HepG2 (cell line): ENCODE results near the gene GUSB. TPM values are rescaled to one million over a fixed set of nuclear protein-coding genes. Genes with fewer than 3 reads are reported as not detected.

Experiments used
- BCLAF1 ChIP-seq: fragments of 450-650 bp; IDR thresholded peaks from 2 replicates; pipeline ENCODE4 v1.6.1; 2017; ENCODE audit warnings: mild to moderate bottlenecking
- GABPA ChIP-seq, 2 experiments: IDR thresholded peaks; 2 replicates each; pipeline ENCODE4 v1.6.1; 2011 to 2016; ENCODE audit warnings: low read depth in 2 of 2, low read length in 1 of 2, missing biosample characterization in 1 of 2, missing genetic modification characterization in 1 of 2
- KAT2B ChIP-seq: fragments of 150-350 bp; IDR thresholded peaks from 2 replicates; pipeline ENCODE4 v1.6.1; 2014; ENCODE audit warnings: low read depth, low read length, borderline replicate concordance
- NFE2L2 ChIP-seq: fragments of 150-350 bp; IDR thresholded peaks from 2 replicates; pipeline ENCODE4 v1.6.1; 2014; ENCODE audit warnings: low read length
- NPAS2 ChIP-seq: sonication (generic); formaldehyde crosslinking; IDR thresholded peaks from 2 replicates; pipeline ENCODE4 v1.8.0; 2022; ENCODE audit warnings: mild to moderate bottlenecking, missing genetic modification reagents, borderline replicate concordance
- PHF20 ChIP-seq: sonication (generic); formaldehyde crosslinking; IDR thresholded peaks from 2 replicates; pipeline ENCODE4 v1.5.0; 2020; ENCODE audit warnings: mild to moderate bottlenecking, missing genetic modification reagents
- TAF1 ChIP-seq: sonication (generic); formaldehyde crosslinking; IDR thresholded peaks from 2 replicates; pipeline ENCODE4 v1.4.0; 2020; ENCODE audit warnings: missing genetic modification reagents
- TCF7L2 ChIP-seq: IDR thresholded peaks from 2 replicates; pipeline ENCODE4 v1.6.1; 2011; ENCODE audit warnings: mild to moderate bottlenecking, low read depth, low read length, moderate library complexity
- ZHX2 ChIP-seq, 2 experiments: sonication (generic) in 1 of 2; formaldehyde crosslinking in 1 of 2; IDR thresholded peaks; 2 replicates each; pipeline versions ENCODE4 v1.6.1 to v1.9.0; 2014 to 2022; ENCODE audit warnings: antibody characterized with exemption in 1 of 2, borderline replicate concordance in 1 of 2, inconsistent platforms in 1 of 2, low read depth in 1 of 2, missing genetic modification reagents in 1 of 2
- ZNF3 ChIP-seq: IDR thresholded peaks from 2 replicates; pipeline ENCODE4 v1.7.0; 2017; ENCODE audit warnings: inconsistent platforms
- ZNF501 ChIP-seq: sonication (generic); formaldehyde crosslinking; IDR thresholded peaks from 2 replicates; pipeline ENCODE4 v1.5.1; 2020; ENCODE audit warnings: mild to moderate bottlenecking, moderate library complexity, missing genetic modification reagents
- ZNF543 ChIP-seq: sonication (generic); formaldehyde crosslinking; IDR thresholded peaks from 2 replicates; pipeline ENCODE4 v1.4.0; 2020; ENCODE audit warnings: mild to moderate bottlenecking, missing genetic modification reagents
- ZNF670 ChIP-seq: sonication (generic); formaldehyde crosslinking; IDR thresholded peaks from 2 replicates; pipeline ENCODE4 v1.8.0; 2022; ENCODE audit warnings: mild to moderate bottlenecking, missing genetic modification reagents, borderline replicate concordance
- ZNF780A ChIP-seq: sonication (generic); formaldehyde crosslinking; IDR thresholded peaks from 2 replicates; pipeline ENCODE4 v1.8.0; 2022; ENCODE audit warnings: mild to moderate bottlenecking, missing genetic modification reagents, moderate library complexity
- ZSCAN29 ChIP-seq: sonication (generic); formaldehyde crosslinking; conservative IDR thresholded peaks from 2 replicates; pipeline ENCODE4 v1.4.0; 2020; ENCODE audit warnings: mild to moderate bottlenecking, missing genetic modification reagents
- polyA plus RNA-seq, 8 experiments: library from polyadenylated mRNA; depleted of rRNA in 3 of 8; stranded (reverse) in 7 of 8; unstranded in 1 of 8; fragments of >200 nt; fragmentation: Illumina TruSeq in 4 of 8; extraction: Trizol in 4 of 8; gene quantifications; 2 replicates each; pipeline versions ENCODE4 v1.2.1 to v1.2.3, GENCODE V29; 2011 to 2016; ENCODE audit warnings: low read depth in 4 of 8, missing spikeins in 1 of 8, mixed read lengths in 1 of 8; ENCODE audit not compliant: insufficient read depth in 1 of 8
- total RNA-seq, 5 experiments: library from RNA; depleted of rRNA; stranded (reverse); fragments of >200 nt; fragmentation: Illumina TruSeq; extraction: Trizol; gene quantifications; 2 replicates each; pipeline ENCODE4 v1.2.3, GENCODE V29; 2016; ENCODE audit warnings: low read depth in 1 of 5
- TF ChIP-seq, protein P1 (sequence below): IDR thresholded peaks from 2 replicates; pipeline ENCODE4 v1.6.1; 2016; ENCODE audit warnings: low read depth
- TF ChIP-seq, protein P2 (sequence below): IDR thresholded peaks from 2 replicates; pipeline ENCODE4 v1.6.1; 2016; ENCODE audit warnings: low read depth, control low read depth

Gene GUSB
- total and polyA plus RNA-seq, 2 of the 13 experiments (the other 11 are each of a cell fraction or from before 2014, with no cell fraction given) = 18.8 to 60.0 TPM

GRCh38 chr7:65981965-65982792 is at the start of gene GUSB (continued):
- TF ChIP-seq ZHX2 (IDR thresholded peaks at IDR 0.05; ENCODE audit: low read depth) (peak; percentile 98), ZHX2 (CRISPR knock-in tag; IDR thresholded peaks at IDR 0.05; ENCODE audit: borderline replicate concordance) (peak; percentile 88), TAF1 (CRISPR knock-in tag) (peak; percentile 80), BCLAF1 (no peak), TCF7L2 (no peak), NFE2L2 (no peak), ZNF543 (CRISPR knock-in tag) (peak; percentile 90), ZNF670 (CRISPR knock-in tag) (peak; percentile 97), ZNF501 (CRISPR knock-in tag) (peak; percentile 96), PHF20 (CRISPR knock-in tag) (peak; percentile 87), NPAS2 (peak; percentile 56; the same call in 1 of the 2 replicates), ZNF780A (CRISPR knock-in tag) (no peak), GABPA (IDR thresholded peaks at IDR 0.05; ENCODE audit: low read depth, low read length) (no peak), GABPA (CRISPR knock-in tag; IDR thresholded peaks at IDR 0.05; ENCODE audit: low read depth) (peak; percentile 71), ZNF3 (no peak), KAT2B (no peak), ZSCAN29 (CRISPR knock-in tag) (0 out of 2 replicates have a peak, but pooled peaks have one; percentile 73)
- TF ChIP-seq, protein P1, sequence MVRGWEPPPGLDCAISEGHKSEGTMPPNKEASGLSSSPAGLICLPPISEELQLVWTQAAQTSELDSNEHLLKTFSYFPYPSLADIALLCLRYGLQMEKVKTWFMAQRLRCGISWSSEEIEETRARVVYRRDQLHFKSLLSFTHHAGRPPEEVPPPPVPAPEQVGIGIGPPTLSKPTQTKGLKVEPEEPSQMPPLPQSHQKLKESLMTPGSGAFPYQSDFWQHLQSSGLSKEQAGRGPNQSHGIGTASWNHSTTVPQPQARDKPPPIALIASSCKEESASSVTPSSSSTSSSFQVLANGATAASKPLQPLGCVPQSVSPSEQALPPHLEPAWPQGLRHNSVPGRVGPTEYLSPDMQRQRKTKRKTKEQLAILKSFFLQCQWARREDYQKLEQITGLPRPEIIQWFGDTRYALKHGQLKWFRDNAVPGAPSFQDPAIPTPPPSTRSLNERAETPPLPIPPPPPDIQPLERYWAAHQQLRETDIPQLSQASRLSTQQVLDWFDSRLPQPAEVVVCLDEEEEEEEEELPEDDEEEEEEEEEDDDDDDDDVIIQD = peak; percentile 43; the same call in 1 of the 2 replicates
- TF ChIP-seq, protein P2, sequence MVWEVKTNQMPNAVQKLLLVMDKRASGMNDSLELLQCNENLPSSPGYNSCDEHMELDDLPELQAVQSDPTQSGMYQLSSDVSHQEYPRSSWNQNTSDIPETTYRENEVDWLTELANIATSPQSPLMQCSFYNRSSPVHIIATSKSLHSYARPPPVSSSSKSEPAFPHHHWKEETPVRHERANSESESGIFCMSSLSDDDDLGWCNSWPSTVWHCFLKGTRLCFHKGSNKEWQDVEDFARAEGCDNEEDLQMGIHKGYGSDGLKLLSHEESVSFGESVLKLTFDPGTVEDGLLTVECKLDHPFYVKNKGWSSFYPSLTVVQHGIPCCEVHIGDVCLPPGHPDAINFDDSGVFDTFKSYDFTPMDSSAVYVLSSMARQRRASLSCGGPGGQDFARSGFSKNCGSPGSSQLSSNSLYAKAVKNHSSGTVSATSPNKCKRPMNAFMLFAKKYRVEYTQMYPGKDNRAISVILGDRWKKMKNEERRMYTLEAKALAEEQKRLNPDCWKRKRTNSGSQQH (CRISPR knock-in tag) = peak; percentile 88; the same call in 1 of the 2 replicates
